ENCODE results near the gene PDE3B. TPM values are rescaled to one million over a fixed set of nuclear protein-coding genes. Genes with fewer than 3 reads are reported as not detected.
"Not testable (repeated sequence)": the region's sequence is repeated elsewhere in the genome, so short reads cannot be mapped to it uniquely, and the experiment has no call there.

The PDE3B gene
- total RNA-seq, 2 donors from 2014 or later = 17.4 to 64.6 TPM

DNA sequence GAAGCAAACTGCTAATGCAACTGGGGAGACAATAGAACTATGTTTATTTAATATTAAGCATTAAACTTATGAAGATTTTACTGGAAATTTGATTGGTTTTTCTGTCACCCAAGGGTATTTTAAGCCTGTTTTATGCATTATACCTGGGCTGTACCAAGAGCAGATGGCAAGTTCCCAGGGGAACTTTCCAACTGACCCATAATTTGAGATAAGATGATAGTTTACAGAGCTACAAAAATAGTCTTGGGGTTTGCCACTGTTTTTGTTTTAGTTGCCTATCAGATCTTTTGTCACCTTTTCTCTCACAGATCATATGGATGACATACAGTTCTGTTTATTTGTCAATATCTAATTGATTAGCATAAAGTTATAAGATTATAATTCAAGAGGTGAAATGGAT lies 43.9 kb downstream of the PDE3B start:
- peaks cover 10% of the 10 kb centered on the region for H3K4me1 ChIP-seq
- intact Hi-C loops (cut with DNase I) = no loop called here
- TF ChIP-seq POLR2A (IDR thresholded peaks at IDR 0.05) = no peak
- TF ChIP-seq, protein P1, sequence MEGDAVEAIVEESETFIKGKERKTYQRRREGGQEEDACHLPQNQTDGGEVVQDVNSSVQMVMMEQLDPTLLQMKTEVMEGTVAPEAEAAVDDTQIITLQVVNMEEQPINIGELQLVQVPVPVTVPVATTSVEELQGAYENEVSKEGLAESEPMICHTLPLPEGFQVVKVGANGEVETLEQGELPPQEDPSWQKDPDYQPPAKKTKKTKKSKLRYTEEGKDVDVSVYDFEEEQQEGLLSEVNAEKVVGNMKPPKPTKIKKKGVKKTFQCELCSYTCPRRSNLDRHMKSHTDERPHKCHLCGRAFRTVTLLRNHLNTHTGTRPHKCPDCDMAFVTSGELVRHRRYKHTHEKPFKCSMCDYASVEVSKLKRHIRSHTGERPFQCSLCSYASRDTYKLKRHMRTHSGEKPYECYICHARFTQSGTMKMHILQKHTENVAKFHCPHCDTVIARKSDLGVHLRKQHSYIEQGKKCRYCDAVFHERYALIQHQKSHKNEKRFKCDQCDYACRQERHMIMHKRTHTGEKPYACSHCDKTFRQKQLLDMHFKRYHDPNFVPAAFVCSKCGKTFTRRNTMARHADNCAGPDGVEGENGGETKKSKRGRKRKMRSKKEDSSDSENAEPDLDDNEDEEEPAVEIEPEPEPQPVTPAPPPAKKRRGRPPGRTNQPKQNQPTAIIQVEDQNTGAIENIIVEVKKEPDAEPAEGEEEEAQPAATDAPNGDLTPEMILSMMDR (IDR thresholded peaks at IDR 0.05) = no peak
- no peaks in the 10 kb centered on the region for H3K9me3 ChIP-seq
- ATAC-seq (peak; percentile 71), DNase-seq (peak; percentile 43 to 77 (median 55))
- H3K27me3 ChIP-seq = no peaks in the 10 kb centered on the region
- peak overlapping the region in 3 of 4 donors; percentile 6 to 68 (median 11) for H3K27ac ChIP-seq
- H3K4me3 ChIP-seq = no peak overlapping the region
- no peaks in the 10 kb centered on the region for H3K36me3 ChIP-seq (replicated peaks in 1 of 2; ENCODE audit: insufficient read depth in 1 of 2, low read depth in 2 of 2)

DNA sequence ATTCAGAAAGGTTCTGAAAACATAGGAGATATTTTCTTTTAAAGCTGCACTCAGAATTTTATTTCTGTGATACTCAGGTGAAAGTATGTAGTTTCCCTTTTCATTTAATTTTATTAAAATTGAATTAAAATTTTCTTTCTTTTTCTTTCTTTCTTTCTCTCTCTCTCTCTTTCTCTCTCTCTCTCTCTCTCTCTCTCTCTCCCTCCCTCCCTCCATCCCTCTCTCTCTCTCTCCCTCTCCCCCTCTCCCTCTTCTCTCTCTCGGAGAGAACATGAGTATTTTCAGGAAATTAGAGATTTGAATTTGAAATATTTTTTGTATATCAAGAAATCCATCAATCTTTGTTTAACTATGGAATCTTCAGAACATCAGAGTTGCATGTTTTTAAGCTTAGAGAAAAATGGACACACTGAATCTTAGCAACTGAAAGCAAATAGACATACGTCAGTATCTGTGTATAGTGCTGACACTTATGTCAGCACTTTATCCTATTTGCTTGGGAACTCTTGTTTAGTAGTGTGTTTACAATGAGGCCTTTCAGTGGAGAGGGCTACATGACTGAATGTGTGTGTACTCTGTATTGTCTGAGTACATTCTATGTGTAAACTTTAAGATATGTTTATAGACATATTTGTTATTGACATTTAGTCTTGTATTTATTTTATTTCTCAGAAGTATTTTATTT lies 44.5 kb downstream of the PDE3B start:
- Histone ChIP-seq H3K27ac (peak overlapping the region in 2 of 4 donors; percentile 41 to 68), H3K4me3 (no peak overlapping the region), H3K4me1 (peaks cover 10% of the 10 kb centered on the region), H3K27me3 (no peaks in the 10 kb centered on the region), H3K36me3 (replicated peaks in 1 of 2; ENCODE audit: insufficient read depth in 1 of 2, low read depth in 2 of 2) (no peaks in the 10 kb centered on the region), H3K9me3 (no peaks in the 10 kb centered on the region)
- no peak for TF ChIP-seq POLR2A (IDR thresholded peaks at IDR 0.05)
- TF ChIP-seq, protein P1 (IDR thresholded peaks at IDR 0.05) = no peak
- 33 to 48% methylated on average over 2 of the region's 2 CpGs for WGBS, 2 donors
- ATAC-seq (peak; percentile 74), DNase-seq (no peak)
- intact Hi-C loops (cut with DNase I) = no loop called here

DNA sequence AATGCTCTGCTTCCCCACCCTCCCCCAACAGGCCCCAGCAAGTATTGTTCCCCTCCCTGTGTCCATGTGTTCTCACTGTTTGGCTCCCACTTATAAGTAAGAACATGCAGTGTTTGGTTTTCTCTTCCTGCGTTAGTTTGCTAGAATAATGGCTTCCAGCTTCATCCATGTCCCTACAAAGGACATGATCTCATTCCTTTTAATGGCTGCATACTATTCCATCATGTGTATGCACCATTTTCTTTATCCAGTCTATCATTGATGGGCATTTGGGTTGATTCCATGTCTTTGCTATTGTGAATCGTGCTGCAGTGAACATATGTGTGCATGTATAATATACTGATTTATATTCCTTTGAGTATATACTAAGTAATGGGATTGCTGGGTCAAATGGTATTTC lies 52.1 kb downstream of the PDE3B start:
- H3K4me1 ChIP-seq; DNase-seq; H3K27me3 ChIP-seq; H3K36me3 ChIP-seq (replicated peaks in 1 of 2; ENCODE audit: insufficient read depth in 1 of 2, low read depth in 2 of 2); H3K9me3 ChIP-seq; intact Hi-C loops (cut with DNase I); H3K27ac ChIP-seq; H3K4me3 ChIP-seq; ATAC-seq: not testable (repeated sequence)
- 94 to 97% methylated on average over 2 of the region's 2 CpGs for WGBS, 2 donors

DNA sequence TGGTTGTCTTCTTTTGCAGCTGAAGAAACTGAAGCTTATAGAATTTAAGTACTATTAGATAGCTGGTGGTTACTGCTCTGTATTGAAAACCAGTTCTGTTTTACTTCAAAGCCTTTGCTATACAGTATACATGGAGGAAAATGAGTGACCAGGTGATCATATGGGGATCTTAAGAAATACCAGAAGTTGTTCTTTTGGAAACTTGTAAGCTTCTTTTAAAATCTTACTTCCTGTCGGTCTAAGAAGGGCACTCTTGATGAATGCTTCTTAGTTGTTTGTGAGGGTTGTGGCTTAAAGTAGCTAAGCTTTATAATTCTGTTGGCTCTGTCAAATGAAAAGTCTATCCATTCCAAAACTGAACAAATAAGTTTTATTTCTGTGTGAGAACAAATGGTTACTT lies 55.2 kb downstream of the PDE3B start:
- Histone ChIP-seq H3K36me3 (replicated peaks in 1 of 2; ENCODE audit: insufficient read depth in 1 of 2, low read depth in 2 of 2) (no peaks in the 10 kb centered on the region), H3K27ac (no peak overlapping the region), H3K4me3 (no peak overlapping the region), H3K4me1 (peaks cover 6% of the 10 kb centered on the region), H3K27me3 (no peaks in the 10 kb centered on the region), H3K9me3 (no peaks in the 10 kb centered on the region)
- 58 to 83% methylated on average over 1 of the region's 1 CpG for WGBS, 2 donors
- intact Hi-C loops (cut with DNase I) = no loop called here
- DNase-seq (no peak), ATAC-seq (no peak)
- TF ChIP-seq, protein P1 (IDR thresholded peaks at IDR 0.05) = no peak
- no peak for TF ChIP-seq POLR2A (IDR thresholded peaks at IDR 0.05)

DNA sequence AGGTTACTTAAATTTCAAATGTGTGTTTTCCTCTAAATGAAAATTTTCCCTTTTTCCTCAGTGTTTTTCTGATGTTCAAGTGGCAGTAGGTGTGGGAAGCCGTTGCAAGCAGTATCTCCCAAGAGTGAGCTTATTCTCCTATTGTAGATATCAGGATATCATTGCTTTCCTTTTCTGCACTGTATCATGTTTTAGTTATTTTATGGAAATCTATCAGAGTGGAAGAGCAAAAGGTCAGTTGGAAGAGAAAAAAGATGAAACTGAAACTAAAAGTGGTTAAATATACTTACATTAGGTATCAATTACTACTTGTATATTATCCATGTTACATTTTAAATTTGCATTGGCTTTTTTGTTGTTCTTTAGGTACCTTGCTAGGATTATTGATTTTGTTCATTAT lies 57.0 kb downstream of the PDE3B start:
- TF ChIP-seq POLR2A (IDR thresholded peaks at IDR 0.05) = no peak
- TF ChIP-seq, protein P1 (IDR thresholded peaks at IDR 0.05) = no peak
- no peaks in the 10 kb centered on the region for H3K27me3 ChIP-seq
- DNase-seq (no peak), ATAC-seq (no peak)
- no peaks in the 10 kb centered on the region for H3K9me3 ChIP-seq
- WGBS, 2 donors = 52 to 58% methylated on average over 1 of the region's 1 CpG
- H3K36me3 ChIP-seq (replicated peaks in 1 of 2; ENCODE audit: insufficient read depth in 1 of 2, low read depth in 2 of 2) = no peaks in the 10 kb centered on the region
- H3K27ac ChIP-seq = no peak overlapping the region
- H3K4me3 ChIP-seq = no peak overlapping the region
- H3K4me1 ChIP-seq = peaks cover 6% of the 10 kb centered on the region
- intact Hi-C loops (cut with DNase I) = no loop called here
